AG08395 (cell line): ENCODE data around the gene ARID3B.
A peak's percentile ranks its signal among the peaks of the same experiment; 100 is the strongest.
"Not testable (repeated sequence)": the region's sequence is repeated elsewhere in the genome, so short reads cannot be mapped to it uniquely, and the experiment has no call there.

Experiments
- DNase-seq: peaks from one replicate; pipeline ENCODE4 v3.0.0; 2012; ENCODE audit warnings: mixed read lengths, low spot score

The ARID3B gene

GRCh38 chr15:74571191-74571590, 30.2 kb downstream of the ARID3B start:
- DNase-seq, result no peak

DNA sequence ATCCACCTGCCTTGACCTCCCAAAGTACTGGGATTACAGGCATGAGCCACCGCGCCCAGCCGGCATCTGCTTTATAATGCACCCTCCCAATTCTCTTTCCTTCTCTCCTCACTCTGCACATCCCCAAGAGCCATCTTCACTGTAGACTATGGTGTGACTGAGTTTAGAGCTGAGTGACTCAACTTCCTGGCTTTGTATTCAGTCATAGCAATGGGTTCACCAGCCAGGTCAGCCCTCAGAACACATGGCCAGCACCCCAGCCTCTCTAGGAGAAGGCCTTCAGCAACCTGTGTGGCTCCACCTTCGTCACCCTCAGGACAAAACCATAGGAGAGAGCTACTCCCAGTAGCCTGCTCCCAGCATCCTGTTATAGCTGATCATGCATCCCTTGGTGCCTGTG, 33.0 kb downstream of the ARID3B start:
- DNase-seq, result peak; percentile 27

DNA sequence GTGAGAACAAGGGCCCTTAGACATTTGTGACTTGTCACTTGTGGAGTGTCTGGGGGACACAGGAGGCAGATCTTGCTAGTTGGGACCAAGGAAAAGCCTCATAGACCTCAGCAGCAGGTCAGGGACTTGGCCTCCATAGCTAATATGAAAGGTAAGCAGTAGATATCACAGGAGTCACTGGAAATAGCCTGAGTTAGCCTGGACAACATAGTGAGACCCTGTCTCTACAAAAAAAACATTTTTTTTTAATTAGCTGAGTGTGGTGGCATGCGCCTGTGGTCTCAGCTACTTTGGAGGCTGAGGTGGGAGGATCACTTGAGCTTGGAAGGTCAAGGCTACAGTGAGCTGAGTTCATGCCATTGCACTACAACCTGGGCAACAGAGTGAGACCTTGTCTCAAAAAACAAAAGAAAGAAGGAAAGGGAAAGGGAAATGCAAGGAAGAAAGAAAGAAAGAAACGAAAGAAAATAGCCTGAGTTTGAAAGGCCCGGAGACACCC, 37.5 kb downstream of the ARID3B start:
- no peak for DNase-seq

DNA sequence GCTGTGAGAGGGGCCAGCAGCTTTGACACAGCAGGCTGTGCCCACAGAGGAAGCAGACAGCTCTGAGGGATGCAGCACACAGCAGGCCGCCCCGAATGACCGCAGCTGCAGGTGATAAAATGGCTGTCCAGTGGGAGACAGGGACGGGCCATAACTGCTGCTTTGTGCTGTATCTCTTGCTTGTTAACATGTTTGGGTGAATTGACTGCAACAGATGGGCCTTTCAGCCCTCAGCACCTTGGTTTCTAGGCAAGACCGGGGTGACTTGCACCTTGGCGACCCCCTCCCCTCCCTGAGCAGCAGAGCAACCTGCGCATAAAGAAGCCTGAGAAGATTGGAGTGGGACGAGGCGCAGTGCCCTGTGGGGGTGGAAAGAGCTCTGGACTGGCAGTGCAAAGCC, 38.0 kb downstream of the ARID3B start:
- DNase-seq, result no peak

GRCh38 chr15:74580538-74581350, 39.7 kb downstream of the ARID3B start:
- DNase-seq, result no peak

- no peak for DNase-seq
Observed at GRCh38 chr15:74584204-74584603, 43.2 kb downstream of the ARID3B start.

DNA sequence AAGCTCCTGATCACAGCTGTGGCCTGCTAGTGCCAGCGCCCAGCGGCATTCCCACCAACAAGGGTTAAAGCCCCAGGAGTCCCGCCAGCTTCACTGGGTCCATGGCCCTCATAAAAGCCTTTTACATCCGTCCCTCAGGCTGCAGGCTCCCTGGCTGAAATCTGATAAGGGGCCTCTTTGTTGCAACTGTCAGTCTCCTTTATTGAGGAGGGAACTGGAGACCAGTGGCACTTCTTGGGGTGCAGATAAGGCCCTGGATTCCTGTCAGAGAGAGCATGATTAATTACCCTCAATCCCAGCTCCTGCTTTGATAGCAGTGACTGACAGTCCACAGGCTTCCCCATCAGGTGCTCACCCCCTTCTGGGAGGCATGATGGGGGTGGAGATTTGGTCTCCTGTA, 43.8 kb downstream of the ARID3B start:
- DNase-seq, result no peak

GRCh38 chr15:74585191-74585590, 44.2 kb downstream of the ARID3B start:
- DNase-seq, result no peak

DNA sequence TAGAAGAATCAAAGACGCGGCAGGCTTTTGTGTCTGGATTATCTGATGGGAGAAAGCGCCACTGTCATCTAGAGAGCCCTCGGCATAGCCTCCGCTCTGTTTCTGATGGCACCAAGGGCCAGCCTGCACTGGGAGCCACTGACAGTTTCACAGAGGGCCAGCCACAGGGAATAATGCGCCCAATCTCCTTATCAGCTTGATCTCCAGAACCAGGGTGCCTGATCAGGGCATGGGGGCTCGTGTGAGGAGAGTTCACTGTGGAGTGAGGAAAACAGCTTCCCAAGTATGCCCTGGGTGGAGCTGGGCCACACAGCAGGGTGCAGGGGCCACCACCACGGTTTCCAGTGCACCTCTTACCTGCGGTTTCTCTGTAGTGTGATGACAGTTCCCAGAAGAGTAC, 44.8 kb downstream of the ARID3B start:
- DNase-seq, result no peak

DNA sequence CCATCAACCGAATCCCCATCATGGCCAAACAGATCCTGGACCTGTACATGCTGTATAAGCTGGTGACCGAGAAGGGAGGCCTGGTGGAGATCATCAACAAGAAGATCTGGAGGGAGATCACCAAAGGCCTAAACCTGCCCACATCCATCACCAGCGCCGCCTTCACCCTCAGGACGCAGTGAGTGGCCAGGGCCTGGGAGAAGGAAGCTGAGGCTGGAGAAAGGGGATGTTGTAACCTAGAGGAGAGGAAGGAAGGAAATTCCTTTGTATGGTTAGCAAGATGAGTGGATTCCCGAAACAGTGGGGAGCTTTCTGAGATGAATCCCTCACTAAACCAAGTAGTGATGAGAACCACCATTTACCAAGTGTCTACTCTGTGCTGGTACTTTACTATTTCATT, 48.8 kb downstream of the ARID3B start:
- no peak for DNase-seq

GRCh38 chr15:74592222-74592621, 51.2 kb downstream of the ARID3B start:
- no peak for DNase-seq

GRCh38 chr15:74593122-74593521, 52.1 kb downstream of the ARID3B start:
- DNase-seq, result no peak

GRCh38 chr15:74594455-74594854, 53.4 kb downstream of the ARID3B start:
- no peak for DNase-seq

- DNase-seq, result no peak
Observed at GRCh38 chr15:74595271-74595670, 54.3 kb downstream of the ARID3B start.

- DNase-seq, result not testable (repeated sequence)
Observed at GRCh38 chr15:74596736-74597135, 55.7 kb downstream of the ARID3B start.

GRCh38 chr15:74597146-74597705, 56.2 kb downstream of the ARID3B start:
- not testable (repeated sequence) for DNase-seq

DNA sequence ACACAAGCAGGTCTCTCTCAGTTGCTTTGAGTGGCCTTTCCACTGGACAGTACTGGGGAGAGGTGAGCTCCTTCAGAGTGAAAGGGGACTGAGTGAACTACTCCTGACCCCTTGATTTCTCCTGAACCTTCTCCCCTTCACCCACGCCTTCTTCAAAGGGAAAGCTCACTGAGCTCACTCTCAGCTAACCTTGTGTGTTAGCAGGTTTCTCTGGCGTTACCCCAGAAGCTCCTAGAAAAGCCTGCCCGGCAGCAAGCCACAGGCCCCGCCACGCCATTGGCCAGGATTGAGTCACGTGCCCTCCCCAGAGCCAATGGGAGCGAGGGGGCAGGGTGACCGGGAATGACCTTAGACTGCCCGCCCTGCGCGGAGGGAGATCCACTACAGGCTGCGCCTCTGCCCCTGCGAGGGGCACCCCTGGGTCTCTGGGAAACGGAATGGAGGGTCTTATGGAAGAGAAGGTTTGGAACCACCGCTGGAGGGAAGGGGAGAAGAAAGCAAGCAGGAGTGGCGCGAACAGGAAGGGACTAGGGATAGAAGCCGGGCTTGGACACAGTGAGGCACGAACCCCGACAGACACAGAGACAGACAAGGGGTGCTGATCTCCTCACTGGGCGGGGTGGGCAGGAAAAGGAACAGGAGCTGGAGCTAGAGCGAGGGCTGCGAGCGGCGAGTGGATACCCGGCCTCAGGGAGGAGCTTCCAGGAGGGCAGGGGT, 57.3 kb downstream of the ARID3B start:
- DNase-seq, result peak; percentile 99

GRCh38 chr15:74599156-74599555, 58.1 kb downstream of the ARID3B start:
- DNase-seq, result no peak

DNA sequence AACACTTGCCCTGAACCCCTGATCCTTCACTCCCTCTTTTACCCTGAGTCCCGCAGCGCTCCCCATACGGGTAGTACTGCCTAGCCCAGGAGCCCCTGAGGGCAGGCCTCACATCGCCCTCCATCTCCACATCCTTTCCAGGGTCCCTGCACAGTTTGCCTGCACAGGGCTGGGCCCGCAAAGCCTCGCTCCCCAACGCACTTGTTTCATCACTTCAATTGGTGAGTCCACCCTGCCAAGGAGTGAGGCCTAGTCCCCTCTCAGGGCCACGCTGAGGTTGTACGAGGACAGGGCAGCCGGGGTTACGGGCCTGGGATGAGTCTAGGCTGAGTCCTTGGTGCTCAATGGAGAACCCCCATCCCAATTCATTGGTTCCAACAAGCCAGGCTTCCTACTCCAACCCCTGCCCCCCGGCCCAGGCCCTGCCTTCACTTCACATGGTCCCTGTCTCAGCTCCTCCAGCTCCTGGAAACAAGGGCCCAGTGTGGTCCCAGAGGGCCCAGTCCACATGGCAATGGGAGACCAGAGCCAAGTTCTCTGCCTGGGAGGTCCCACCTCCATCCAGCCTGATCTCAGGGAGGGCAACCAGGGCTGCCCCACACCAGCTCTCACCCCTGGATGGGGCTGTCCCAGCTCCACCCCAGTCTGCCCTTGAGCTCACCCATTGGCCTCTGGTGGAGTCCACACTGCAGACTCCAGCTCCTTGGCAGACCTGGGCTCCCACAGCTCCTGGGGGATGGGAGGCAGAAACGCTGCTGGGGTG, 62.2 kb downstream of the ARID3B start:
- DNase-seq, result no peak

- no peak for DNase-seq
Observed at GRCh38 chr15:74603789-74604705, 63.0 kb downstream of the ARID3B start.
